ENCODE data around the gene BAZ2B.

BAZ2B gene

GRCh38 chr2:159562248-159562647 lies 54.1 kb downstream of the BAZ2B start:
- no peak for TF ChIP-seq EZH2phosphoT487 (conservative IDR thresholded peaks at IDR 0.05; ENCODE audit: low read length)
- TF ChIP-seq, protein P1, sequence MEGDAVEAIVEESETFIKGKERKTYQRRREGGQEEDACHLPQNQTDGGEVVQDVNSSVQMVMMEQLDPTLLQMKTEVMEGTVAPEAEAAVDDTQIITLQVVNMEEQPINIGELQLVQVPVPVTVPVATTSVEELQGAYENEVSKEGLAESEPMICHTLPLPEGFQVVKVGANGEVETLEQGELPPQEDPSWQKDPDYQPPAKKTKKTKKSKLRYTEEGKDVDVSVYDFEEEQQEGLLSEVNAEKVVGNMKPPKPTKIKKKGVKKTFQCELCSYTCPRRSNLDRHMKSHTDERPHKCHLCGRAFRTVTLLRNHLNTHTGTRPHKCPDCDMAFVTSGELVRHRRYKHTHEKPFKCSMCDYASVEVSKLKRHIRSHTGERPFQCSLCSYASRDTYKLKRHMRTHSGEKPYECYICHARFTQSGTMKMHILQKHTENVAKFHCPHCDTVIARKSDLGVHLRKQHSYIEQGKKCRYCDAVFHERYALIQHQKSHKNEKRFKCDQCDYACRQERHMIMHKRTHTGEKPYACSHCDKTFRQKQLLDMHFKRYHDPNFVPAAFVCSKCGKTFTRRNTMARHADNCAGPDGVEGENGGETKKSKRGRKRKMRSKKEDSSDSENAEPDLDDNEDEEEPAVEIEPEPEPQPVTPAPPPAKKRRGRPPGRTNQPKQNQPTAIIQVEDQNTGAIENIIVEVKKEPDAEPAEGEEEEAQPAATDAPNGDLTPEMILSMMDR (IDR thresholded peaks at IDR 0.05; ENCODE audit: insufficient read depth, low read length, poor library complexity, severe bottlenecking) = no peak
- no peaks in the 10 kb centered on the region for H3F3A ChIP-seq (ENCODE audit: insufficient read depth)
- no peaks in the 10 kb centered on the region for H3K27me3 ChIP-seq (ENCODE audit: low read length)
- no peak overlapping the region for H3K4me2 ChIP-seq (ENCODE audit: low read depth, low read length, poor library complexity, severe bottlenecking)
- H3K4me3 ChIP-seq (ENCODE audit: insufficient read depth, low read length, poor library complexity, severe bottlenecking) = no peak overlapping the region
- no peak overlapping the region for H2AFZ ChIP-seq (ENCODE audit: low read depth, low read length, severe bottlenecking)
- H3K9ac ChIP-seq (ENCODE audit: low read length) = no peak overlapping the region
- H4K20me1 ChIP-seq (ENCODE audit: low read depth, low read length) = no peaks in the 10 kb centered on the region
- no peak overlapping the region for H3K27ac ChIP-seq (ENCODE audit: low read depth, low read length)
- H3K36me3 ChIP-seq (ENCODE audit: low read length) = no peaks in the 10 kb centered on the region
- no peaks in the 10 kb centered on the region for H3K79me2 ChIP-seq (ENCODE audit: insufficient read depth, low read length)
- H3K9me3 ChIP-seq (ENCODE audit: insufficient read depth, low read length) = no peaks in the 10 kb centered on the region
- no peaks in the 10 kb centered on the region for H3K9me2 ChIP-seq (replicated peaks; ENCODE audit: insufficient read depth, low read length)

GRCh38 chr2:159561786-159562185 lies 54.6 kb downstream of the BAZ2B start:
- no peak overlapping the region for H2AFZ ChIP-seq (ENCODE audit: low read depth, low read length, severe bottlenecking)
- H3F3A ChIP-seq (ENCODE audit: insufficient read depth) = no peaks in the 10 kb centered on the region
- no peak overlapping the region for H3K4me3 ChIP-seq (ENCODE audit: insufficient read depth, low read length, poor library complexity, severe bottlenecking)
- H3K9me2 ChIP-seq (replicated peaks; ENCODE audit: insufficient read depth, low read length) = no peaks in the 10 kb centered on the region
- TF ChIP-seq, protein P1 (IDR thresholded peaks at IDR 0.05; ENCODE audit: insufficient read depth, low read length, poor library complexity, severe bottlenecking) = no peak
- no peak for TF ChIP-seq EZH2phosphoT487 (conservative IDR thresholded peaks at IDR 0.05; ENCODE audit: low read length)
- H3K27ac ChIP-seq (ENCODE audit: low read depth, low read length) = no peak overlapping the region
- no peak overlapping the region for H3K9ac ChIP-seq (ENCODE audit: low read length)
- H4K20me1 ChIP-seq (ENCODE audit: low read depth, low read length) = no peaks in the 10 kb centered on the region
- no peaks in the 10 kb centered on the region for H3K9me3 ChIP-seq (ENCODE audit: insufficient read depth, low read length)
- no peaks in the 10 kb centered on the region for H3K79me2 ChIP-seq (ENCODE audit: insufficient read depth, low read length)
- H3K36me3 ChIP-seq (ENCODE audit: low read length) = no peaks in the 10 kb centered on the region
- no peaks in the 10 kb centered on the region for H3K27me3 ChIP-seq (ENCODE audit: low read length)
- no peak overlapping the region for H3K4me2 ChIP-seq (ENCODE audit: low read depth, low read length, poor library complexity, severe bottlenecking)

GRCh38 chr2:159561242-159561641 lies 55.1 kb downstream of the BAZ2B start:
- H3K9me3 ChIP-seq (ENCODE audit: insufficient read depth, low read length) = no peaks in the 10 kb centered on the region
- H3K9ac ChIP-seq (ENCODE audit: low read length) = no peak overlapping the region
- H3K27me3 ChIP-seq (ENCODE audit: low read length) = no peaks in the 10 kb centered on the region
- H3K9me2 ChIP-seq (replicated peaks; ENCODE audit: insufficient read depth, low read length) = no peaks in the 10 kb centered on the region
- TF ChIP-seq, protein P1 (IDR thresholded peaks at IDR 0.05; ENCODE audit: insufficient read depth, low read length, poor library complexity, severe bottlenecking) = no peak
- TF ChIP-seq EZH2phosphoT487 (conservative IDR thresholded peaks at IDR 0.05; ENCODE audit: low read length) = no peak
- no peaks in the 10 kb centered on the region for H3K36me3 ChIP-seq (ENCODE audit: low read length)
- no peak overlapping the region for H3K27ac ChIP-seq (ENCODE audit: low read depth, low read length)
- no peaks in the 10 kb centered on the region for H4K20me1 ChIP-seq (ENCODE audit: low read depth, low read length)
- H3F3A ChIP-seq (ENCODE audit: insufficient read depth) = no peaks in the 10 kb centered on the region
- no peak overlapping the region for H2AFZ ChIP-seq (ENCODE audit: low read depth, low read length, severe bottlenecking)
- H3K4me2 ChIP-seq (ENCODE audit: low read depth, low read length, poor library complexity, severe bottlenecking) = no peak overlapping the region
- H3K4me3 ChIP-seq (ENCODE audit: insufficient read depth, low read length, poor library complexity, severe bottlenecking) = no peak overlapping the region
- H3K79me2 ChIP-seq (ENCODE audit: insufficient read depth, low read length) = no peaks in the 10 kb centered on the region

All from SU-DHL-6 (cell line).